HepG2 (cell line): ENCODE results near the gene PRICKLE3. TPM values are rescaled to one million over a fixed set of nuclear protein-coding genes. Genes with fewer than 3 reads are reported as not detected.

Experiments used
- ATAC-seq: fragments of 200-7000 bp; cut with Tn5 transposase; 3 replicates; pipeline ENCODE4 v1.9.1; 2020; ENCODE audit warnings: mild to moderate bottlenecking, moderate library complexity
- BruUV-seq: library from RNA; stranded (reverse); fragments of 400-500 nt; replicated peaks from 2 replicates; lab custom pipeline; 2021; lab: Mats Ljungman, UMichigan
- CTCF ChIA-PET: fragments of 300-600 bp; formaldehyde crosslinking; extraction: SDS; loops from one replicate; lab custom pipeline; 2021; ENCODE audit warnings: low total read pairs, inconsistent platforms, low intra/inter-chr PET ratio; lab: Yijun Ruan, JAX
- POLR2A ChIA-PET: fragments of 350-600 bp; sonication (Branson Sonifier 250); formaldehyde crosslinking; loops from one replicate; lab custom pipeline; 2020; ENCODE audit warnings: antibody characterized with exemption, inconsistent platforms; lab: Yijun Ruan, JAX
- DNase-seq: peaks from one replicate; pipeline ENCODE4 v3.0.0-alpha.2; 2015; ENCODE audit warnings: low spot score
- FAIRE-seq: peaks from 3 replicates; lab custom pipeline; 2011; peaks lifted over from hg19 to GRCh38; lab: Jason Lieb, UNC
- H2AFZ ChIP-seq: one replicate; pipeline ENCODE4 v1.6.1; 2011; ENCODE audit warnings: low read length, inconsistent platforms
- H3K27ac ChIP-seq: fragments of 300-600 bp; 3 replicates; pipeline ENCODE4 v1.8.0; 2011; ENCODE audit warnings: mixed run types, mild to moderate bottlenecking, mixed read lengths, low read length, inconsistent platforms; ENCODE audit not compliant: insufficient read depth; ENCODE audit errors: extremely low read length
- H3K27me3 ChIP-seq, 2 experiments: fragments of 200-600 bp in 1 of 2; 2 replicates in 1 of 2; 3 replicates in 1 of 2; pipeline versions ENCODE4 v1.6.0 to v1.8.0; 2011; ENCODE audit warnings: low read length in 2 of 2, mild to moderate bottlenecking in 2 of 2, moderate library complexity in 2 of 2, inconsistent platforms in 1 of 2; ENCODE audit not compliant: insufficient read depth in 2 of 2, control insufficient read depth in 1 of 2
- H3K36me3 ChIP-seq, 2 experiments: fragments of 200-600 bp in 1 of 2; replicated peaks in 1 of 2; 2 replicates in 1 of 2; 3 replicates in 1 of 2; pipeline versions ENCODE4 v1.5.1 to v1.8.0; 2011; ENCODE audit warnings: low read length in 2 of 2, inconsistent platforms in 1 of 2; ENCODE audit not compliant: insufficient read depth in 2 of 2, control insufficient read depth in 1 of 2
- H3K4me1 ChIP-seq: 2 replicates; pipeline ENCODE4 v1.5.1; 2012; ENCODE audit warnings: low read length, inconsistent platforms; ENCODE audit not compliant: insufficient read depth
- H3K4me2 ChIP-seq: 2 replicates; pipeline ENCODE4 v1.6.0; 2011; ENCODE audit warnings: low read depth, low read length, inconsistent platforms
- H3K4me3 ChIP-seq, 3 experiments: fragments of 200-600 bp in 1 of 3; sonication (generic), shearing (Covaris generic) in 1 of 3; replicated peaks in 1 of 3; 2 replicates each; pipeline ENCODE4 v1.5.1; 2011 to 2016; ENCODE audit warnings: low read length in 3 of 3, inconsistent platforms in 2 of 3, low read depth in 2 of 3, mild to moderate bottlenecking in 2 of 3, control low read depth in 1 of 3, mixed read lengths in 1 of 3; ENCODE audit not compliant: insufficient read depth in 1 of 3
- H3K79me2 ChIP-seq: one replicate; pipeline ENCODE4 v1.6.1; 2011; ENCODE audit warnings: low read length, inconsistent platforms; ENCODE audit not compliant: insufficient read depth
- H3K9ac ChIP-seq: 2 replicates; pipeline ENCODE4 v1.6.0; 2011; ENCODE audit warnings: mild to moderate bottlenecking, low read depth, low read length, inconsistent platforms; ENCODE audit not compliant: insufficient read depth
- H3K9me3 ChIP-seq: 2 replicates; pipeline ENCODE4 v1.5.1; 2012; ENCODE audit warnings: mild to moderate bottlenecking, low read length
- H4K20me1 ChIP-seq: 2 replicates; pipeline ENCODE4 v1.6.0; 2011; ENCODE audit warnings: inconsistent platforms, mild to moderate bottlenecking, low read length, moderate library complexity; ENCODE audit not compliant: insufficient read depth
- BATF2 ChIP-seq: sonication (generic); formaldehyde crosslinking; IDR thresholded peaks from 2 replicates; pipeline ENCODE4 v1.8.0; 2022; ENCODE audit warnings: mild to moderate bottlenecking, missing genetic modification reagents, moderate library complexity
- CHCHD3 ChIP-seq: sonication (generic); formaldehyde crosslinking; IDR thresholded peaks from 2 replicates; pipeline ENCODE4 v1.8.0; 2022; ENCODE audit warnings: mild to moderate bottlenecking, missing genetic modification reagents, moderate library complexity
- EEA1 ChIP-seq: sonication (generic); formaldehyde crosslinking; IDR thresholded peaks from 2 replicates; pipeline ENCODE4 v1.5.1; 2020; ENCODE audit warnings: mild to moderate bottlenecking, missing genetic modification reagents, borderline replicate concordance
- FLYWCH1 ChIP-seq: sonication (generic); formaldehyde crosslinking; IDR thresholded peaks from 2 replicates; pipeline ENCODE4 v1.8.1; 2023; ENCODE audit warnings: mild to moderate bottlenecking, missing genetic modification reagents
- FOXA3 ChIP-seq: IDR thresholded peaks from 2 replicates; pipeline ENCODE4 v1.6.1; 2016; ENCODE audit warnings: missing genetic modification reagents, missing compliant biosample characterization
- HCFC1 ChIP-seq: fragments of 150-350 bp; IDR thresholded peaks from 2 replicates; pipeline ENCODE4 v1.6.1; 2014; ENCODE audit warnings: low read depth, low read length
- HOXA7 ChIP-seq: sonication (generic); formaldehyde crosslinking; IDR thresholded peaks from 2 replicates; pipeline ENCODE4 v1.8.1; 2022; ENCODE audit warnings: mild to moderate bottlenecking, missing genetic modification reagents, moderate library complexity
- JUND ChIP-seq: sonication (generic); formaldehyde crosslinking; IDR thresholded peaks from 2 replicates; pipeline ENCODE4 v1.8.0; 2022; ENCODE audit warnings: mild to moderate bottlenecking, missing genetic modification reagents
- KAT2B ChIP-seq: fragments of 150-350 bp; IDR thresholded peaks from 2 replicates; pipeline ENCODE4 v1.6.1; 2014; ENCODE audit warnings: low read depth, low read length, borderline replicate concordance
- NBN ChIP-seq: fragments of 450-650 bp; conservative IDR thresholded peaks from 2 replicates; pipeline ENCODE4 v1.6.1; 2017
- NKX3-1 ChIP-seq: sonication (generic); formaldehyde crosslinking; IDR thresholded peaks from 2 replicates; pipeline ENCODE4 v1.5.0; 2020; ENCODE audit warnings: missing genetic modification reagents
- NR2C2 ChIP-seq: sonication (generic); formaldehyde crosslinking; IDR thresholded peaks from 2 replicates; pipeline ENCODE4 v1.4.0; 2020; ENCODE audit warnings: missing genetic modification reagents, mild to moderate bottlenecking, moderate library complexity, borderline replicate concordance
- RFXANK ChIP-seq: IDR thresholded peaks from 2 replicates; pipeline ENCODE4 v1.6.1; 2016
- THYN1 ChIP-seq: sonication (generic); formaldehyde crosslinking; IDR thresholded peaks from 2 replicates; pipeline ENCODE4 v1.8.1; 2023; ENCODE audit warnings: low read depth, mild to moderate bottlenecking, moderate library complexity, missing genetic modification reagents, borderline replicate concordance
- ZMYM4 ChIP-seq: sonication (generic); formaldehyde crosslinking; IDR thresholded peaks from 2 replicates; pipeline ENCODE4 v1.8.1; 2023; ENCODE audit warnings: mild to moderate bottlenecking, missing genetic modification reagents
- ZNF101 ChIP-seq: sonication (generic); formaldehyde crosslinking; IDR thresholded peaks from 2 replicates; pipeline ENCODE4 v1.4.0; 2020; ENCODE audit warnings: mild to moderate bottlenecking, low read depth, missing genetic modification reagents, borderline replicate concordance
- ZNF598 ChIP-seq: sonication (generic); formaldehyde crosslinking; IDR thresholded peaks from 2 replicates; pipeline ENCODE4 v1.5.1; 2020; ENCODE audit warnings: mild to moderate bottlenecking, missing genetic modification reagents, borderline replicate concordance
- ZNF660 ChIP-seq: sonication (generic); formaldehyde crosslinking; IDR thresholded peaks from 2 replicates; pipeline ENCODE4 v1.5.1; 2020; ENCODE audit warnings: mild to moderate bottlenecking, low read depth, missing genetic modification reagents, borderline replicate concordance
- ZNF775 ChIP-seq: sonication (generic); formaldehyde crosslinking; IDR thresholded peaks from 2 replicates; pipeline ENCODE4 v1.4.0; 2020; ENCODE audit warnings: missing genetic modification reagents, mild to moderate bottlenecking, moderate library complexity, borderline replicate concordance
- WGBS: methylation state at CpG from one replicate; pipeline ENCODE4 v1.1.6; 2017; ENCODE audit warnings: low lambda C conversion rate; 5-methylcytosine and 5-hydroxymethylcytosine counted together
- in situ Hi-C: cut with HindIII; loops from 2 replicates; pipeline ENCODE4 v1.10.0; 2017; ENCODE audit warnings: low pct_unique_long_range_greater_than_20kb; ENCODE audit not compliant: extremely low pct_ligation_motif_present
- intact Hi-C: fragments of 100-400 bp; cut with micrococcal nuclease; formaldehyde crosslinking; loops from one replicate; pipeline ENCODE4 v1.10.0; 2022; ENCODE audit not compliant: unreplicated experiment
- polyA plus RNA-seq, 8 experiments: library from polyadenylated mRNA; depleted of rRNA in 3 of 8; stranded (reverse) in 7 of 8; unstranded in 1 of 8; fragments of >200 nt; fragmentation: Illumina TruSeq in 4 of 8; extraction: Trizol in 4 of 8; gene quantifications; 2 replicates each; pipeline versions ENCODE4 v1.2.1 to v1.2.3, GENCODE V29; 2011 to 2016; ENCODE audit warnings: low read depth in 4 of 8, missing spikeins in 1 of 8, mixed read lengths in 1 of 8; ENCODE audit not compliant: insufficient read depth in 1 of 8
- total RNA-seq, 5 experiments: library from RNA; depleted of rRNA; stranded (reverse); fragments of >200 nt; fragmentation: Illumina TruSeq; extraction: Trizol; gene quantifications; 2 replicates each; pipeline ENCODE4 v1.2.3, GENCODE V29; 2016; ENCODE audit warnings: low read depth in 1 of 5
- TF ChIP-seq, protein P1 (sequence below): sonication (generic); formaldehyde crosslinking; IDR thresholded peaks from 2 replicates; pipeline ENCODE4 v1.4.0; 2020; ENCODE audit warnings: missing genetic modification reagents

PRICKLE3 gene
- total and polyA plus RNA-seq, 2 of the 13 experiments (the other 11 are each of a cell fraction or from before 2014, with no cell fraction given), result 2.6 TPM

- Histone ChIP-seq H3K4me3 (no peak overlapping the region), H3K79me2 (no peaks in the 10 kb centered on the region), H3K4me1 (no peaks in the 10 kb centered on the region), H3K4me2 (no peak overlapping the region), H2AFZ (no peak overlapping the region), H3K27ac (no peak overlapping the region), H4K20me1 (no peaks in the 10 kb centered on the region), H3K9ac (no peak overlapping the region), H3K36me3 (peaks cover 0 to 2% of the 10 kb centered on the region in 2 experiments; a peak in 2 of 5 replicates), H3K27me3 (no peaks in the 10 kb centered on the region), H3K9me3 (no peaks in the 10 kb centered on the region)
- FAIRE-seq, result no peak
- CTCF ChIA-PET, result no interaction called here
- BruUV-seq, result no TSS peak
- in situ Hi-C loops (no loop called here), intact Hi-C loops (no loop called here)
- WGBS, result no CpG with 5 or more reads among the region's 3 CpGs
- TF ChIP-seq RFXANK (no peak), CHCHD3 (CRISPR knock-in tag) (no peak), FLYWCH1 (CRISPR knock-in tag) (no peak), NBN (no peak), KAT2B (no peak), ZMYM4 (CRISPR knock-in tag) (no peak), ZNF660 (CRISPR knock-in tag) (no peak), EEA1 (CRISPR knock-in tag) (no peak), BATF2 (CRISPR knock-in tag) (no peak), FOXA3 (CRISPR knock-in tag) (no peak), ZNF598 (no peak), JUND (no peak), NR2C2 (CRISPR knock-in tag) (no peak), THYN1 (no peak), ZNF101 (CRISPR knock-in tag) (no peak), ZNF775 (CRISPR knock-in tag) (no peak), HCFC1 (no peak), NKX3-1 (CRISPR knock-in tag) (no peak), HOXA7 (CRISPR knock-in tag) (no peak)
- TF ChIP-seq, protein P1, sequence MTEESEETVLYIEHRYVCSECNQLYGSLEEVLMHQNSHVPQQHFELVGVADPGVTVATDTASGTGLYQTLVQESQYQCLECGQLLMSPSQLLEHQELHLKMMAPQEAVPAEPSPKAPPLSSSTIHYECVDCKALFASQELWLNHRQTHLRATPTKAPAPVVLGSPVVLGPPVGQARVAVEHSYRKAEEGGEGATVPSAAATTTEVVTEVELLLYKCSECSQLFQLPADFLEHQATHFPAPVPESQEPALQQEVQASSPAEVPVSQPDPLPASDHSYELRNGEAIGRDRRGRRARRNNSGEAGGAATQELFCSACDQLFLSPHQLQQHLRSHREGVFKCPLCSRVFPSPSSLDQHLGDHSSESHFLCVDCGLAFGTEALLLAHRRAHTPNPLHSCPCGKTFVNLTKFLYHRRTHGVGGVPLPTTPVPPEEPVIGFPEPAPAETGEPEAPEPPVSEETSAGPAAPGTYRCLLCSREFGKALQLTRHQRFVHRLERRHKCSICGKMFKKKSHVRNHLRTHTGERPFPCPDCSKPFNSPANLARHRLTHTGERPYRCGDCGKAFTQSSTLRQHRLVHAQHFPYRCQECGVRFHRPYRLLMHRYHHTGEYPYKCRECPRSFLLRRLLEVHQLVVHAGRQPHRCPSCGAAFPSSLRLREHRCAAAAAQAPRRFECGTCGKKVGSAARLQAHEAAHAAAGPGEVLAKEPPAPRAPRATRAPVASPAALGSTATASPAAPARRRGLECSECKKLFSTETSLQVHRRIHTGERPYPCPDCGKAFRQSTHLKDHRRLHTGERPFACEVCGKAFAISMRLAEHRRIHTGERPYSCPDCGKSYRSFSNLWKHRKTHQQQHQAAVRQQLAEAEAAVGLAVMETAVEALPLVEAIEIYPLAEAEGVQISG, result no peak
- POLR2A ChIA-PET, result no interaction called here
- no peak for ATAC-seq
- no peak for DNase-seq
Measured at GRCh38 chrX:49178537-49178936, 7.6 kb downstream of the PRICKLE3 start.
